ENCODE results near the gene ELFN1.

DNA sequence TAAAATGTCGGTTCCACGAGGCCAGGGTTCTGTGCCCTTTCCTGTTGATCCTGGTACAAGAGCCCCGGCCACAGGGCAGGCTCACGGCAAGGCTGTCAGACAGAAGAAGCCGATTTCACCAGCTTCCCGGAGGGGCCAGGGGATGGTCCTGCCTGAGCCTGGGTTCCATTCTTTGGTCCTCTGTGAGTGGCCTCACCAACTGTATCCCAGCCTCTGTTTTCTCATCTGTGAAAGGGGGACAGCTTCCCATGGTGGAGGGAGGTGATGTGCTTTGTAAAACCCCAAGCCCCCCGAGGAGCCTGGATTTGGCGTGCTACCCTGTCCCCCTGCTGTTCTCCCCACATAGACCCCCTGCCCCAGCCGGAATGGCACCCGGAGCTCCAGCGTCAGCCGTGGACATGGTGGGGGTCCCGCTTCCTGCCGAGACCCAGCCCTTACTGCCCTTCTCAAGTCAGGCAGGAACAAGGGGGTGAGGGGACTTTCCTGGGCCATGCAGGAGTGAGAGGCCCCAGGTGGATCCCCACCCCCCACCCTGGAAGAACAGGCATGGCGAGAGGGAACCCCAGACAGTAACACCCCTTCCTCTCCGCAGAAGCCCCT lies 28.3 kb upstream of the ELFN1 start:
- TF ChIP-seq FOXM1 (IDR thresholded peaks at IDR 0.05; ENCODE audit: borderline replicate concordance) (no peak), SP1 (IDR thresholded peaks at IDR 0.05) (no peak), HDGF (IDR thresholded peaks at IDR 0.05; ENCODE audit: borderline replicate concordance) (no peak), TARDBP (IDR thresholded peaks at IDR 0.05) (no peak), SUZ12 (IDR thresholded peaks at IDR 0.05) (no peak), ZNF384 (IDR thresholded peaks at IDR 0.05) (no peak), ARNT (IDR thresholded peaks at IDR 0.05) (no peak), ELF4 (IDR thresholded peaks at IDR 0.05) (no peak)
